ENCODE results near the gene URM1.

URM1 gene

DNA sequence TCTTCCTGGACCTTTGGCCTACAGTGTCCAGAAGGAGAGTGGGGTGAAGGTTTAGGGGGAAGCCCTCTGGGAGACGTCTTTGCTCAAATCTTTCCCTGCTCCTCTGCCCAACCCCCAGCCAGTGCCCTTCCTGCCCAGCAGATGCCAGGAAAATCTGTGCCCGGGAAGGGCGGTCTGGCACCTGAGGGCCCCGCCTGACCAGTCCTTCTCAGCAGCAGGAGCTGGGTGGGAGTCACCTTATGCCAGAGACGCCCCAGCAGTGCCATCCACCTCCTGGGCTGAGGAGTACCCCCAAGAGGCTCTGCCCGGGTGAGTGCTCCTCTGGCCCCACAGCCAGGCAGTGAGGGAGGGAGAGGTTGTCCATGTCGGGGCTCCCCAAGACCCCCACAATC lies 34.6 kb downstream of the URM1 start:
- DNase-seq (ENCODE audit: low read depth) = no peak
- no peak overlapping the region for H3K4me3 ChIP-seq (ENCODE audit: low read depth, low read length)
- TF ChIP-seq, protein P1, sequence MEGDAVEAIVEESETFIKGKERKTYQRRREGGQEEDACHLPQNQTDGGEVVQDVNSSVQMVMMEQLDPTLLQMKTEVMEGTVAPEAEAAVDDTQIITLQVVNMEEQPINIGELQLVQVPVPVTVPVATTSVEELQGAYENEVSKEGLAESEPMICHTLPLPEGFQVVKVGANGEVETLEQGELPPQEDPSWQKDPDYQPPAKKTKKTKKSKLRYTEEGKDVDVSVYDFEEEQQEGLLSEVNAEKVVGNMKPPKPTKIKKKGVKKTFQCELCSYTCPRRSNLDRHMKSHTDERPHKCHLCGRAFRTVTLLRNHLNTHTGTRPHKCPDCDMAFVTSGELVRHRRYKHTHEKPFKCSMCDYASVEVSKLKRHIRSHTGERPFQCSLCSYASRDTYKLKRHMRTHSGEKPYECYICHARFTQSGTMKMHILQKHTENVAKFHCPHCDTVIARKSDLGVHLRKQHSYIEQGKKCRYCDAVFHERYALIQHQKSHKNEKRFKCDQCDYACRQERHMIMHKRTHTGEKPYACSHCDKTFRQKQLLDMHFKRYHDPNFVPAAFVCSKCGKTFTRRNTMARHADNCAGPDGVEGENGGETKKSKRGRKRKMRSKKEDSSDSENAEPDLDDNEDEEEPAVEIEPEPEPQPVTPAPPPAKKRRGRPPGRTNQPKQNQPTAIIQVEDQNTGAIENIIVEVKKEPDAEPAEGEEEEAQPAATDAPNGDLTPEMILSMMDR (IDR thresholded peaks at IDR 0.05; ENCODE audit: control insufficient read depth, extremely low read depth, insufficient read depth) = no peak

DNA sequence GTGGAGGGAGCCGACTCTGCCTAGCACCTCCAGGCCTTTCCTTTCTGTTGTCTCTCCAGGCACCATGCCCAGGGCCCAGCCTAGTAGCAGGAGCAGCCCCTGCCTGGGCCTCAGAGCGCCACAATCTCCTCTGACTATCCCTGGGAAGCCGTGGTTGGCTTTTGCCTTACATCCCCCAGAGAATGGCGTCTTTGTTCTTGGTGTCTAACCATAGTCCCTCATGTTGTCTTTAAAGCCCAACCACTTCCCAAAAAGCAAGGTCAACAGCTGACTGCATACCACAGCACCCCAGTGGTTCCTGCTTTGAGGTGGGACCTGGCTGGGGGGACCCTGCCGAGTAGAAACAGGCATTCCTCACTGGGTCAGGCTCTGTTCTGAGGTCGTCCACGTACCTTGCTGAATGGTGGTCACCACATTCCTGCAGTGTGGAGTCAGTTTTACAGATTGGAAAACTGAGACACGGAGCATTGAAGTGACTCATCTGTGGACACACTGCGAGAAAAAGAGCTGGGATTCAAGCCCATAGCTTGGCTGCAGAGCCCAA lies 35.7 kb downstream of the URM1 start:
- TF ChIP-seq, protein P1 (IDR thresholded peaks at IDR 0.05; ENCODE audit: control insufficient read depth, extremely low read depth, insufficient read depth) = no peak
- DNase-seq (ENCODE audit: low read depth) = no peak
- H3K4me3 ChIP-seq (ENCODE audit: low read depth, low read length) = no peak overlapping the region

DNA sequence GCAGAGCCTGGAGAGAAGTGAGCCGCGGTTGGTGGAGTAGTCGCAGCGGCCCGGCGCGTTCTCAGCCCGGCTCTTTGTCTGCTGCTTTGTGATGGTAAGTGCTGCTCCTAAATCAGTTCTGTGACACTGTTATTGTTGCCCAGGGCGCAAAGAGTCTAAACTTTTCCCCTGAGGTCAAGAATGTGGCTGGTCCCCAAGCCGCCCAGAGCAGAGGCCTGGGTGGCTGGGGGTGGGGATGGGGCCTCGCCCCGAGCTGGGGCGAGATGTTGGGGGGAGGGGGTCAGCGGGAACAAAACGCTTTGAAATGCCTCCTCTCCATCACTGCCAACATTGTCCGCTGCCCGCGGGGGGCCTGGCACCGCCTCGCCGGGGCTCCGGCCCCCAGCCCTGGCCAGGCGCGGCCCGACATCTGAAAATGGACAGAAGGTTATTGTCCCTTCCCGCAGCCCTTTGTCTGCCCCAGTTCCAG lies 37.8 kb downstream of the URM1 start:
- H3K4me3 ChIP-seq (ENCODE audit: low read depth, low read length) = no peak overlapping the region
- TF ChIP-seq, protein P1 (IDR thresholded peaks at IDR 0.05; ENCODE audit: control insufficient read depth, extremely low read depth, insufficient read depth) = no peak
- no peak for DNase-seq (ENCODE audit: low read depth)

DNA sequence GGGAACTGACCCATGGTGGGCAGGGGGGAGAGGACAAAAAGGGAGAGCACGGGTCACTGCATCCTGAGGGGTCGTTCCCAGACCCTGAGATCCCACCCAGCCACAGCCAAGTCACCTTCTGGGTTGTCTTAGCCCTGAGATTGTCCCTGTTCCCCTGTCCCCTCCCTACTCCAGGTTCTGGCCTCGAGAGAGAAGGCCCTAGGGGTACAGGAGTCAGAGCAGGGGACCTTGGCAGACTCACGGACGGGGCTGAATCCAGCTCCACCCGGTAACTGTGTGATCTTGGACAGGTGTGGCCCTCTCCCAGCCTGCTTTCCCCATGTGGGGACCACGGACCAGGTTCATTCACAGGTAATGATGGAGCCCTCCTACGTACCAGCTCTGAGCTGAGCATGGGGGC lies 38.3 kb downstream of the URM1 start:
- no peak for DNase-seq (ENCODE audit: low read depth)
- H3K4me3 ChIP-seq (ENCODE audit: low read depth, low read length) = no peak overlapping the region
- TF ChIP-seq, protein P1 (IDR thresholded peaks at IDR 0.05; ENCODE audit: control insufficient read depth, extremely low read depth, insufficient read depth) = no peak

DNA sequence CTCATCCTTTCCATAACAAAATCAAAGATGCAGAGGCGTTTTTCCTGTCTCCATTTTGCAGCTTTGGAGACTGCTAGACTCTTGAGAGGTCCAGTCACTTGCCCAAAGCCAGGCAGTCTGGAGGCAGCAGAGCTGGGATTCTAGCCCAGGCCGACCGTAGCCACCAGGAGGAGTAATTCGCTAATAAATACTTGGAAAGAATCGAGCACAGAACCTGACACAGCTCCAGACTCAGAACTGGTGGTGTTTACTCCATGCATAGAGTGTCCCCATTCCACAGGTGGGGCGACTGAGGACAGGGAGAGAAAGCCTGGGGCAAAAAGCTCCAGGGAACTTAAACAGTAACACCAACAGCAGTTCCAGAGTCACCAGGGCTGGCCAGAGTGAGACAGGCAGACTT lies 38.8 kb downstream of the URM1 start:
- no peak overlapping the region for H3K4me3 ChIP-seq (ENCODE audit: low read depth, low read length)
- TF ChIP-seq, protein P1 (IDR thresholded peaks at IDR 0.05; ENCODE audit: control insufficient read depth, extremely low read depth, insufficient read depth) = peak; percentile 32; the same call in 1 of the 2 replicates
- DNase-seq (ENCODE audit: low read depth) = no peak

DNA sequence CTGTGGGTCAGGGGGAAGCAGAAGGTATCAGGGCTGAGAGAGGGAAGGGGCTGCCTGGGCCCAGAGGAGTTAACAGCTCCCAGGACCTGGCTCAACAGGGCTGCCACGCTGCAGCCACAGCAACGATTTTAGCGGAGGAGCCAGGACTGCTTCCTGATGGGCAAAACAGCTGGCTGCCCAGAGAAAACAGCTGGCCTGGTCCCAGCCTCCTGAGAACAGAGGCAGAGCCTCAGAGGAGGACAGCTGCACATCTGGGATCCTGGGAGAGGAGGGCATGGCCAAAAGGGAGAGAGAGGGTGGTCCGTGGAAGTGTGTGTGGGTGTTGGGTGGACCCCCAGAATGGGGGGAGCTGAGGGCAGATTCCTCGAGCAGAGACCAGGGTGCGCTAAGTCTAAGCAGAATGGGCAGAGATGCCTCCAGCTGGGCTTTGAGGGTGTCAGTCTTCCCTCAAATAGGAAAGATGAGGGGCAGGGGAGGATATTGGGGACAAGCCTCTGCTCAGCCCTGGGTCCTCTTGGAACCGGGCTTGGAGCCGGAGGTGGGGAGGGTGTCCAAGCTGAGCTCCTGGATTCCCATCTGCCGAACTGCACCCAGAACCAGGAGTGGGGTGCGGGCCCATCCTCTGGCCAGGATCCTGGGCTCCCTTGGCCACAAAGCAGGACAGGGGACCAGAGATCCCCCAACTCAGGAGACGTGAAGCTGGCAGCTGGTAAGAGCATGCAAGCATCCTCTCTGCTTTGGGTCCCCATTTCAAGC lies 40.4 kb downstream of the URM1 start:
- TF ChIP-seq, protein P1 (IDR thresholded peaks at IDR 0.05; ENCODE audit: control insufficient read depth, extremely low read depth, insufficient read depth) = no peak
- no peak overlapping the region for H3K4me3 ChIP-seq (ENCODE audit: low read depth, low read length)
- DNase-seq (ENCODE audit: low read depth) = no peak
